G401 (cell line): ENCODE measurements around the gene SUPT20H. TPM values are rescaled to one million over a fixed set of nuclear protein-coding genes. Genes with fewer than 3 reads are reported as not detected.

ENCODE experiments used
- DNase-seq: peaks from one replicate; pipeline ENCODE4 v3.0.0-alpha.2; 2015; ENCODE audit warnings: low spot score
- in situ Hi-C: cut with HindIII; loops from 2 replicates; pipeline ENCODE4 v1.10.0; 2016; ENCODE audit warnings: low sequenced_read_pairs, mixed read lengths
- total RNA-seq: library from RNA; depleted of rRNA; stranded (reverse); fragments of >200 nt; shearing (Covaris generic); gene quantifications from 2 replicates; pipeline ENCODE4 v1.2.3, GENCODE V29; 2014; rRNA removed

Gene SUPT20H
- total RNA-seq, 1 experiment from 2014 or later = 72.7 TPM

DNA sequence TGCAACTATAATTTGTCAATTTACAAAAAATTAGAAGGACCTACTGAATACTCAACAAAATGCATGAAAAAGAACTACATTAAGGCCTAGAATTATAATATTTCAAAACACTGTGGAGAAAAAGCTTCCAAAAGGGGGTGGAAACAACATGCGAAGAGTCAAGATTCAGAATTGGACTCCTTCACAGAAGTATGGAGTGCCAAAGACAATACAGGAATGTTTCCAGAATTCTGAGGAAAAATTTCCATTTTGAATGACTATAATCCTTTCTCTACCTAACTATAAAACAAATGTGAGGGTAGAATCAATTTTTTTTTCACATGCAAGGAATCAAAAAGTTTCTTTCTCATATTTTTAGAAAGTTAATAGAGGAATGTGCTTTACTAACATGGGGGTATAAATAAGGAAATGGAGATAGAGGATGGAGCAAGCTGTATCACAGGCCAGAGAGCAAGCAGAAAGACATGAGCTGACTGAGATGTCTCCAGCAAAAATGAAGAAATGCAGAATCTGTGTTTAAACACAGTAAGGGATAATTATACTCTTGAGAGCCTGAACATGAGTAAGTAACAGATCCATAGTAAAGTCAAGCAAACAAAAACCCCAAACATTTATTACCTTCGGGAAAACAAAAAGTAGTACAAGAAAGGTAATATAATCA lies 99.9 kb downstream of the SUPT20H start:
- DNase-seq = no peak
- in situ Hi-C loops = no loop called here

Other genes with a start within 250 kb of the SUPT20H start
- 11.6 and 12.6 TPM in 2 replicates for gene RFXAP, start 240.5 kb downstream of the SUPT20H start, total RNA-seq
- 22.3 and 29.2 TPM in 2 replicates for gene SMAD9, start 139.4 kb downstream of the SUPT20H start, total RNA-seq
- gene ALG5, start 60.3 kb downstream of the SUPT20H start, total RNA-seq = 7.4 and 14.7 TPM in 2 replicates
- gene EXOSC8, start 58.9 kb downstream of the SUPT20H start, total RNA-seq = 80.3 and 81.7 TPM in 2 replicates
- not detected in 2 replicates for gene CSNK1A1L, start 46.0 kb upstream of the SUPT20H start, total RNA-seq